HEK293 (cell line): ENCODE results near the gene ITGA4.

Source experiments
- CTCF ChIA-PET: fragments of 350-600 bp; formaldehyde crosslinking; extraction: SDS; loops from one replicate; lab custom pipeline; 2021; ENCODE audit warnings: antibody characterized with exemption; lab: Yijun Ruan, JAX
- POLR2A ChIA-PET: fragments of 300-600 bp; formaldehyde crosslinking; extraction: SDS; loops from one replicate; lab custom pipeline; 2020; ENCODE audit warnings: antibody characterized with exemption, inconsistent platforms; lab: Yijun Ruan, JAX
- H3K27ac ChIP-seq: fragments of 200-500 bp; sonication (Bioruptor generic); 2 replicates; pipeline ENCODE4 v1.5.1; 2014; ENCODE audit warnings: low read depth, low read length, control low read depth, inconsistent platforms; ENCODE audit errors: extremely low read depth
- H3K36me3 ChIP-seq, 2 experiments: fragments of 200-500 bp in 1 of 2; sonication (Bioruptor generic) in 1 of 2; 1 replicate in 1 of 2; 2 replicates in 1 of 2; pipeline ENCODE4 v1.5.1; 2014 to 2017; ENCODE audit warnings: inconsistent platforms in 2 of 2, low read length in 2 of 2; ENCODE audit not compliant: control insufficient read depth in 2 of 2, insufficient read depth in 1 of 2
- H3K4me1 ChIP-seq: fragments of 200-500 bp; sonication (Bioruptor generic); 2 replicates; pipeline ENCODE4 v1.5.1; 2014; ENCODE audit warnings: mild to moderate bottlenecking, low read length, inconsistent platforms; ENCODE audit not compliant: control insufficient read depth, insufficient read depth
- H3K4me3 ChIP-seq: 2 replicates; pipeline ENCODE4 v1.5.1; 2011; ENCODE audit warnings: low read depth, mild to moderate bottlenecking, control low read depth, low read length, moderate library complexity
- H3K9me3 ChIP-seq: fragments of 200-500 bp; sonication (Bioruptor generic); 2 replicates; pipeline ENCODE4 v1.5.1; 2014; ENCODE audit warnings: low read depth, low read length, inconsistent platforms; ENCODE audit not compliant: control insufficient read depth, insufficient read depth
- HOXC10 ChIP-seq: sonication (generic); formaldehyde crosslinking; IDR thresholded peaks from 2 replicates; pipeline ENCODE4 v1.8.1; 2023; ENCODE audit warnings: mild to moderate bottlenecking, missing genetic modification reagents
- KLF16 ChIP-seq: fragments of 450-650 bp; formaldehyde crosslinking; IDR thresholded peaks from 2 replicates; pipeline ENCODE4 v1.5.1; 2017; ENCODE audit warnings: missing biosample characterization, missing genetic modification characterization
- MZF1 ChIP-seq: fragments of 450-650 bp; formaldehyde crosslinking; IDR thresholded peaks from 2 replicates; pipeline ENCODE4 v1.5.1; 2017; ENCODE audit warnings: missing biosample characterization, missing genetic modification characterization, borderline replicate concordance
- OSR2 ChIP-seq: fragments of 450-650 bp; formaldehyde crosslinking; IDR thresholded peaks from 2 replicates; pipeline ENCODE4 v1.5.1; 2016; ENCODE audit warnings: missing biosample characterization, missing genetic modification characterization
- ZEB2 ChIP-seq: fragments of 450-650 bp; formaldehyde crosslinking; IDR thresholded peaks from 2 replicates; pipeline ENCODE4 v1.5.1; 2016; ENCODE audit warnings: missing biosample characterization, missing genetic modification characterization
- ZNF174 ChIP-seq: fragments of 450-650 bp; formaldehyde crosslinking; IDR thresholded peaks from 2 replicates; pipeline ENCODE4 v1.5.0; 2017; ENCODE audit warnings: missing biosample characterization, mild to moderate bottlenecking, missing genetic modification characterization
- ZNF202 ChIP-seq: fragments of 450-650 bp; formaldehyde crosslinking; IDR thresholded peaks from 2 replicates; pipeline ENCODE4 v1.5.1; 2016; ENCODE audit warnings: missing biosample characterization, missing genetic modification characterization, borderline replicate concordance
- ZNF274 ChIP-seq, 2 experiments: fragments of 200-500 bp in 1 of 2; fragments of 450-650 bp in 1 of 2; sonication (Bioruptor generic) in 1 of 2; formaldehyde crosslinking in 1 of 2; IDR thresholded peaks; 2 replicates each; pipeline versions ENCODE4 v1.5.1 to v1.6.1; 2014 to 2016; ENCODE audit warnings: borderline replicate concordance in 1 of 2, inconsistent platforms in 1 of 2, low read length in 1 of 2, missing biosample characterization in 1 of 2, missing genetic modification characterization in 1 of 2
- ZNF645 ChIP-seq: fragments of 450-650 bp; formaldehyde crosslinking; IDR thresholded peaks from 2 replicates; pipeline ENCODE4; 2016; ENCODE audit warnings: missing biosample characterization, missing genetic modification characterization
- ZNF658 ChIP-seq: fragments of 450-650 bp; formaldehyde crosslinking; IDR thresholded peaks from 2 replicates; pipeline ENCODE4; 2016; ENCODE audit warnings: missing biosample characterization, missing genetic modification characterization
- ZNF692 ChIP-seq: fragments of 450-650 bp; formaldehyde crosslinking; IDR thresholded peaks from 2 replicates; pipeline ENCODE4 v1.5.1; 2016; ENCODE audit warnings: missing biosample characterization, missing genetic modification characterization
- ZSCAN16 ChIP-seq: fragments of 450-650 bp; formaldehyde crosslinking; IDR thresholded peaks from 2 replicates; pipeline ENCODE4 v1.5.1; 2016; ENCODE audit warnings: missing biosample characterization, missing genetic modification characterization
- ZXDB ChIP-seq: fragments of 450-650 bp; formaldehyde crosslinking; IDR thresholded peaks from 2 replicates; pipeline ENCODE4 v1.5.1; 2016; ENCODE audit warnings: missing biosample characterization, missing genetic modification characterization
- TF ChIP-seq, protein P1 (sequence below): fragments of 450-650 bp; formaldehyde crosslinking; IDR thresholded peaks from 2 replicates; pipeline ENCODE4 v1.5.1; 2017; ENCODE audit warnings: missing biosample characterization, missing genetic modification characterization
- TF ChIP-seq, protein P2 (sequence below): fragments of 450-650 bp; formaldehyde crosslinking; IDR thresholded peaks from 2 replicates; pipeline ENCODE4 v1.5.1; 2016; ENCODE audit warnings: missing biosample characterization, missing genetic modification characterization, borderline replicate concordance

The ITGA4 gene

GRCh38 chr2:181581534-181581933 is 124.3 kb downstream of the ITGA4 start (continued):
- TF ChIP-seq, protein P1, sequence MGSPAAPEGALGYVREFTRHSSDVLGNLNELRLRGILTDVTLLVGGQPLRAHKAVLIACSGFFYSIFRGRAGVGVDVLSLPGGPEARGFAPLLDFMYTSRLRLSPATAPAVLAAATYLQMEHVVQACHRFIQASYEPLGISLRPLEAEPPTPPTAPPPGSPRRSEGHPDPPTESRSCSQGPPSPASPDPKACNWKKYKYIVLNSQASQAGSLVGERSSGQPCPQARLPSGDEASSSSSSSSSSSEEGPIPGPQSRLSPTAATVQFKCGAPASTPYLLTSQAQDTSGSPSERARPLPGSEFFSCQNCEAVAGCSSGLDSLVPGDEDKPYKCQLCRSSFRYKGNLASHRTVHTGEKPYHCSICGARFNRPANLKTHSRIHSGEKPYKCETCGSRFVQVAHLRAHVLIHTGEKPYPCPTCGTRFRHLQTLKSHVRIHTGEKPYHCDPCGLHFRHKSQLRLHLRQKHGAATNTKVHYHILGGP (tag by site-specific recombination) = no peak
- no peak for TF ChIP-seq ZNF202
- TF ChIP-seq ZSCAN16 = no peak
- TF ChIP-seq ZXDB (tag by site-specific recombination) = no peak
- TF ChIP-seq ZEB2 (tag by site-specific recombination) = no peak
- TF ChIP-seq, protein P2, sequence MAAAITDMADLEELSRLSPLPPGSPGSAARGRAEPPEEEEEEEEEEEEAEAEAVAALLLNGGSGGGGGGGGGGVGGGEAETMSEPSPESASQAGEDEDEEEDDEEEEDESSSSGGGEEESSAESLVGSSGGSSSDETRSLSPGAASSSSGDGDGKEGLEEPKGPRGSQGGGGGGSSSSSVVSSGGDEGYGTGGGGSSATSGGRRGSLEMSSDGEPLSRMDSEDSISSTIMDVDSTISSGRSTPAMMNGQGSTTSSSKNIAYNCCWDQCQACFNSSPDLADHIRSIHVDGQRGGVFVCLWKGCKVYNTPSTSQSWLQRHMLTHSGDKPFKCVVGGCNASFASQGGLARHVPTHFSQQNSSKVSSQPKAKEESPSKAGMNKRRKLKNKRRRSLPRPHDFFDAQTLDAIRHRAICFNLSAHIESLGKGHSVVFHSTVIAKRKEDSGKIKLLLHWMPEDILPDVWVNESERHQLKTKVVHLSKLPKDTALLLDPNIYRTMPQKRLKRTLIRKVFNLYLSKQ = no peak
- no peak for TF ChIP-seq KLF16 (tag by site-specific recombination)
- no peak for TF ChIP-seq ZNF274 (IDR thresholded peaks at IDR 0.05; ENCODE audit: low read length)
- TF ChIP-seq ZNF274 (tag by site-specific recombination; IDR thresholded peaks at IDR 0.05; ENCODE audit: borderline replicate concordance) = no peak
- TF ChIP-seq MZF1 (tag by site-specific recombination) = no peak
- no peak for TF ChIP-seq ZNF692
- TF ChIP-seq ZNF174 (tag by site-specific recombination) = no peak
- TF ChIP-seq OSR2 (tag by site-specific recombination) = no peak
- no peak for TF ChIP-seq ZNF658 (tag by site-specific recombination)

DNA sequence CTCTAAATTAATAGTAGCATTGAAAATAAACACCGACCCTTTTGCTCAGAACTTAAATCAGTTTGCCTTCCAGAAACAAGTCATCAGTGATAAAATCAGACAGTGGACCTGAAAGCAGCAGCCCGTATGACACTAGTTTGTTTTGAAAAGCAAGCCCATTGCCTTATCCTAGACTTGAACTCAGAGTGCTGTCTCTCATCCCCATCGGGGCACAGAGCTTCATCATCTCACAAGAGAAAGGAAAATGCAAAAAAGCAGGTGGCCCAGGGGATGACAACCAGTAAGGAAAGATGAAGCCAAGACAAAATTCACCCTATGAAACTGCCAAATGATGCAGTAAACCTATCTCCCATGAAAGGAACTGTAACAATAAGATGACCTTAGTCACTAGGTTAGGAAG is 128.5 kb downstream of the ITGA4 start:
- no peak overlapping the region for H3K4me3 ChIP-seq
- H3K27ac ChIP-seq = no peak overlapping the region
- H3K4me1 ChIP-seq = peaks cover 3% of the 10 kb centered on the region; the same call in 1 of the 2 replicates
- POLR2A ChIA-PET = no interaction called here
- H3K36me3 ChIP-seq = no peaks in the 10 kb centered on the region
- TF ChIP-seq ZNF645 (tag by site-specific recombination) = no peak
- TF ChIP-seq HOXC10 (CRISPR knock-in tag) = no peak
- no peaks in the 10 kb centered on the region for H3K9me3 ChIP-seq
- CTCF ChIA-PET = interaction anchor here (0.7 to 1.6 kb wide), 2 partner anchors 12 to 98 kb away, joined by 4 to 8 read pairs; no protein-coding TSS in a partner anchor
